ENCODE results near the gene OTUD5.
"Not testable (repeated sequence)": the region's sequence is repeated elsewhere in the genome, so short reads cannot be mapped to it uniquely, and the experiment has no call there.

OTUD5 gene

DNA sequence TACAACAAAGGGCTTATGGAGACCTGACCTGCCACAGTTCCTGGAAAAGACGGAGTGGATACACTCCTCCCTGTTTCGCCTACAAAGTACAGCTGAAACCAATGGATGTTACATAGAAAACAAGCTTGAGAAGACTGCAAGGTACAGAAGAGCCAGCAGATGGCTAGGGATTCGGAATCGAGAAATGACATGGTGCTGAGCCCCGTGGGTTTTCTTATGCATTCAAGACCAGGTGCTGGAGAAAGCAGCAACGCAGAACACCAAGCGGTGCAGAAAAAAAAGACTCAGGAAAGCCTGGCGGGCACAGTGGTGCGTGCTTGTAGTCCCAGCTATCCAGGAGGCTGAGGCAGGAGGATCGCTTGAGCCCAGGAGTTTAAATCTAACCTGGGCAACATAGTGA is 73.7 kb downstream of the OTUD5 start:
- no peaks in the 10 kb centered on the region for H3K9me3 ChIP-seq
- peaks cover 10% of the 10 kb centered on the region; the same call in 1 of the 2 replicates for H3K27me3 ChIP-seq
- H3K4me2 ChIP-seq, result no peak overlapping the region
- no peaks in the 10 kb centered on the region for H3K4me1 ChIP-seq
- no peak overlapping the region for H3K9ac ChIP-seq
- no peak overlapping the region for H3K27ac ChIP-seq
- no peak overlapping the region for H3K4me3 ChIP-seq
- no peaks in the 10 kb centered on the region for H4K20me1 ChIP-seq
- no peaks in the 10 kb centered on the region for H3K36me3 ChIP-seq
- no peak for TF ChIP-seq Cebpa-rat (IDR thresholded peaks at IDR 0.05)

GRCh38 chrX:48876944-48877343 is 80.5 kb downstream of the OTUD5 start:
- not testable (repeated sequence) for H3K9me3 ChIP-seq, H3K36me3 ChIP-seq, H3K27ac ChIP-seq, H4K20me1 ChIP-seq, H3K4me3 ChIP-seq, H3K4me1 ChIP-seq, H3K9ac ChIP-seq, H3K4me2 ChIP-seq
- peaks cover 15% of the 10 kb centered on the region; the same call in 1 of the 2 replicates for H3K27me3 ChIP-seq

Data from BLaER1 (cell line).